Activated T-helper 9 cell treated with anti-CD3 and anti-CD28 coated beads, Interleukin-2, amount 50 U/mL, for 16 hours (primary cell): ENCODE data around the gene NFYC.

Experiments used
- DNase-seq: peaks from one replicate; pipeline ENCODE4 v3.0.0-alpha.2; 2020; ENCODE audit warnings: low read depth

The NFYC gene

GRCh38 chr1:40798366-40799281 is 107.1 kb downstream of the NFYC start:
- no peak for DNase-seq

GRCh38 chr1:40799351-40799867 is 107.9 kb downstream of the NFYC start:
- no peak for DNase-seq

GRCh38 chr1:40801742-40802077 is 110.2 kb downstream of the NFYC start:
- no peak for DNase-seq

- DNase-seq, result peak; percentile 81
These were observed 110.7 kb downstream of the NFYC start for GRCh38 chr1:40802078-40802741.

GRCh38 chr1:40802742-40803113 is 111.2 kb downstream of the NFYC start:
- no peak for DNase-seq

GRCh38 chr1:40803447-40803846 is 111.9 kb downstream of the NFYC start:
- no peak for DNase-seq

GRCh38 chr1:40803902-40804301 is 112.4 kb downstream of the NFYC start:
- no peak for DNase-seq

- DNase-seq, result no peak
These were observed 114.7 kb downstream of the NFYC start for GRCh38 chr1:40806240-40806639.

GRCh38 chr1:40806731-40807695 is 115.5 kb downstream of the NFYC start:
- DNase-seq, result no peak

GRCh38 chr1:40808002-40808401 is 116.5 kb downstream of the NFYC start:
- no peak for DNase-seq

GRCh38 chr1:40808444-40808843 is 116.9 kb downstream of the NFYC start:
- no peak for DNase-seq

GRCh38 chr1:40808909-40809308 is 117.4 kb downstream of the NFYC start:
- DNase-seq, result no peak

- no peak for DNase-seq
These were observed 119.4 kb downstream of the NFYC start for GRCh38 chr1:40810927-40811326.

- DNase-seq, result no peak
These were observed 123.9 kb downstream of the NFYC start for GRCh38 chr1:40815420-40815819.

GRCh38 chr1:40817791-40818263 is 126.3 kb downstream of the NFYC start:
- DNase-seq, result no peak

GRCh38 chr1:40818264-40818961 is 126.9 kb downstream of the NFYC start:
- DNase-seq, result peak; percentile 74

- no peak for DNase-seq
These were observed 127.6 kb downstream of the NFYC start for GRCh38 chr1:40819101-40819500.

GRCh38 chr1:40820251-40820797 is 128.8 kb downstream of the NFYC start:
- no peak for DNase-seq
